ENCODE measurements around the gene HAGHL. TPM values are rescaled to one million over a fixed set of nuclear protein-coding genes. Genes with fewer than 3 reads are reported as not detected.
A peak's percentile ranks its signal among the peaks of the same experiment; 100 is the strongest.

HAGHL gene
- total RNA-seq, 1 donor, result 10.6 TPM

GRCh38 chr16:698911-699671 lies 27.8 kb upstream of the HAGHL start:
- TF ChIP-seq CTCF (IDR thresholded peaks at IDR 0.05; ENCODE audit: insufficient read depth, low read length), result no peak
- H3K4me3 ChIP-seq (ENCODE audit: low read depth, low read length), result no peak overlapping the region
- DNase-seq (ENCODE audit: low read depth), result no peak

- DNase-seq (ENCODE audit: low read depth), result no peak
- H3K4me3 ChIP-seq (ENCODE audit: low read depth, low read length), result no peak overlapping the region
- TF ChIP-seq CTCF (IDR thresholded peaks at IDR 0.05; ENCODE audit: insufficient read depth, low read length), result no peak
Measured at GRCh38 chr16:700684-701584, 26.0 kb upstream of the HAGHL start.

- DNase-seq (ENCODE audit: low read depth), result no peak
- no peak for TF ChIP-seq CTCF (IDR thresholded peaks at IDR 0.05; ENCODE audit: insufficient read depth, low read length)
- no peak overlapping the region for H3K4me3 ChIP-seq (ENCODE audit: low read depth, low read length)
Measured at GRCh38 chr16:702341-702740, 24.6 kb upstream of the HAGHL start.

GRCh38 chr16:703406-703805 lies 23.5 kb upstream of the HAGHL start:
- DNase-seq (ENCODE audit: low read depth), result no peak
- TF ChIP-seq CTCF (IDR thresholded peaks at IDR 0.05; ENCODE audit: insufficient read depth, low read length), result no peak

GRCh38 chr16:704047-704446 lies 22.9 kb upstream of the HAGHL start:
- TF ChIP-seq CTCF (IDR thresholded peaks at IDR 0.05; ENCODE audit: insufficient read depth, low read length), result no peak
- H3K4me3 ChIP-seq (ENCODE audit: low read depth, low read length), result no peak overlapping the region
- no peak for DNase-seq (ENCODE audit: low read depth)

More at GRCh38 chr16:703406-703805, 23.5 kb upstream of the HAGHL start:
- H3K4me3 ChIP-seq (ENCODE audit: low read depth, low read length), result no peak overlapping the region

DNA sequence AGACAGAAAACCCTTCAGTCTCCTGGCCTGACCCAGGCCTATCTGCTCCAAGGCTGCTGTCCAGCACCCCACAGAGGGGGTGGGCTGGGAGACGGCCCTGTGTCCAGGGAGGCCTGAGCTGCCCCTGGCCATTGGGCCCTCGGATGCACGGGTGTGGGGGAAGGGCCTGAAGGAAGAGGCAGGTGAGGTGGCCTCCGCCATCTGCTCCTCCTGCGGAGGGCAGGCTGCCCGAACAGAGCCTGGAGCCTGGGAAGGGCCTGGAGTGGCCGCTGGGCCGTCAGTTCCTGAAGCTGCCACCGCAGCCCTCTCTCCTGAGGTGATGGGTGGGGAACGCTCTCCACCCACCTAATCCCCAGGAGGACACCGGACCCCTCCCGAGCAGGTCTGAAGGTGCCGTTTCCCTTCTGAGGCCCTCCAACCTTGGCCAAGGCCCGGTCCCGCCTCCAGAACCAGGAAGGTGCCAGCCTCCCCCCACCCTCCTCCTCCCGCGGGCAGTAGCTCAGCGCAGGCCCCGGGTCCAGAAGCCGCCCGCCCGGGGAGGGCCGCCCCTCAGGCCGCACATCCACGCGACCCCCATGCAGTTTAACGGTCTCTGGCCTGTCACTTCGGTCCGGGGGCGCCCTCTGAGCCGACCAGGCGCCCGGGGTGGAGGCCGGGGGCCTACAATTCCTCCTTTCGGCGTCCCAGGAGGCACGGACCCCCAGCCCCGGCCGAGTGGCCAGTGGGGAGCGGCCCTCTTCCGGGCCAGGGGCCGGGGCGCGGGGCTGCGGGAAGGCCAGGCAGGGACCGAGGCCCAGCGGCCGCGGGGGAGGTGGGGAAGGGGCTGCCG lies 22.1 kb upstream of the HAGHL start:
- TF ChIP-seq CTCF (IDR thresholded peaks at IDR 0.05; ENCODE audit: insufficient read depth, low read length), result no peak
- H3K4me3 ChIP-seq (ENCODE audit: low read depth, low read length), result peak overlapping the region; percentile 17
- DNase-seq (ENCODE audit: low read depth), result no peak

All from fibroblast of the aortic adventitia (primary cell).